H9 (cell line): Measurements from ENCODE around the gene TJP2. TPM values are rescaled to one million over a fixed set of nuclear protein-coding genes. Genes with fewer than 3 reads are reported as not detected.

Source experiments
- DNase-seq: peaks from one replicate; pipeline ENCODE4 v3.0.0-alpha.2; 2017
- H2AFZ ChIP-seq: one replicate; pipeline ENCODE4 v1.6.1; 2013; ENCODE audit warnings: mild to moderate bottlenecking, low read length, control low read depth, moderate library complexity
- H2AK5ac ChIP-seq: 2 replicates; pipeline ENCODE4 v1.6.1; 2013; ENCODE audit warnings: low read length, control low read depth, mixed read lengths; ENCODE audit not compliant: insufficient read length
- H2BK120ac ChIP-seq: one replicate; pipeline ENCODE4 v1.6.1; 2013; ENCODE audit warnings: low read depth, mild to moderate bottlenecking, low read length, control low read depth, inconsistent platforms; ENCODE audit not compliant: poor library complexity, severe bottlenecking
- H2BK12ac ChIP-seq: 2 replicates; pipeline ENCODE4 v1.6.1; 2013; ENCODE audit warnings: low read length, control low read depth, mixed read lengths, low read depth; ENCODE audit not compliant: insufficient read length
- H2BK15ac ChIP-seq: 2 replicates; pipeline ENCODE4 v1.6.1; 2013; ENCODE audit warnings: low read depth, low read length, control low read depth
- H2BK20ac ChIP-seq: one replicate; pipeline ENCODE4 v1.6.1; 2013; ENCODE audit warnings: low read depth, mild to moderate bottlenecking, low read length, control low read depth, inconsistent platforms; ENCODE audit not compliant: poor library complexity, severe bottlenecking
- H2BK5ac ChIP-seq: 2 replicates; pipeline ENCODE4 v1.6.1; 2013; ENCODE audit warnings: low read length, control low read depth, mixed read lengths; ENCODE audit not compliant: insufficient read length
- H3K14ac ChIP-seq: 2 replicates; pipeline ENCODE4 v1.6.1; 2013; ENCODE audit warnings: low read length, control low read depth; ENCODE audit not compliant: insufficient read depth
- H3K18ac ChIP-seq: 2 replicates; pipeline ENCODE4 v1.6.1; 2013; ENCODE audit warnings: low read depth, mild to moderate bottlenecking, mixed read lengths, low read length, control low read depth; ENCODE audit not compliant: insufficient read length
- H3K23ac ChIP-seq: 2 replicates; pipeline ENCODE4 v1.6.1; 2013; ENCODE audit warnings: low read length, control low read depth, mixed read lengths, low read depth; ENCODE audit not compliant: insufficient read length
- H3K23me2 ChIP-seq: 2 replicates; pipeline ENCODE4 v1.6.1; 2013; ENCODE audit warnings: low read depth, mild to moderate bottlenecking, mixed read lengths, low read length, control low read depth; ENCODE audit not compliant: insufficient read length, poor library complexity, severe bottlenecking
- H3K27ac ChIP-seq: 2 replicates; pipeline ENCODE4 v1.5.1; 2013; ENCODE audit warnings: low read length, control low read depth, mixed read lengths, low read depth; ENCODE audit not compliant: insufficient read length
- H3K27me3 ChIP-seq: 2 replicates; pipeline ENCODE4 v1.6.1; 2013; ENCODE audit warnings: low read length, control low read depth, inconsistent platforms; ENCODE audit not compliant: insufficient read depth
- H3K4ac ChIP-seq: 2 replicates; pipeline ENCODE4 v1.6.1; 2013; ENCODE audit warnings: low read depth, mild to moderate bottlenecking, control low read depth, inconsistent platforms, low read length, moderate library complexity
- H3K4me1 ChIP-seq: 2 replicates; pipeline ENCODE4 v1.6.1; 2013; ENCODE audit warnings: low read length, control low read depth, inconsistent platforms; ENCODE audit not compliant: insufficient read depth
- H3K4me2 ChIP-seq: 2 replicates; pipeline ENCODE4 v1.6.1; 2013; ENCODE audit warnings: low read length, control low read depth, mixed read lengths; ENCODE audit not compliant: insufficient read length, insufficient read depth
- H3K56ac ChIP-seq: 2 replicates; pipeline ENCODE4 v1.6.1; 2013; ENCODE audit warnings: low read depth, mild to moderate bottlenecking, mixed read lengths, low read length, control low read depth; ENCODE audit not compliant: insufficient read length
- H3K79me1 ChIP-seq: 2 replicates; pipeline ENCODE4 v1.6.1; 2013; ENCODE audit warnings: low read depth, mild to moderate bottlenecking, moderate library complexity, low read length, control low read depth, inconsistent platforms; ENCODE audit not compliant: insufficient read depth, poor library complexity, severe bottlenecking
- H3K79me2 ChIP-seq: 2 replicates; pipeline ENCODE4 v1.6.1; 2013; ENCODE audit warnings: low read length, control low read depth, inconsistent platforms; ENCODE audit not compliant: insufficient read depth
- H3K9ac ChIP-seq: 2 replicates; pipeline ENCODE4 v1.6.1; 2013; ENCODE audit warnings: low read length, control low read depth, mixed read lengths; ENCODE audit not compliant: insufficient read length; ENCODE audit errors: extremely low read depth
- H3K9me3 ChIP-seq: one replicate; pipeline ENCODE4 v1.6.1; 2013; ENCODE audit warnings: low read depth, low read length, inconsistent platforms; ENCODE audit not compliant: control insufficient read depth
- H3T11ph ChIP-seq: one replicate; pipeline ENCODE4 v1.6.1; 2013; ENCODE audit warnings: mild to moderate bottlenecking, low read length, control low read depth, inconsistent platforms
- H4K20me1 ChIP-seq: one replicate; pipeline ENCODE4 v1.6.1; 2013; ENCODE audit not compliant: control insufficient read depth, insufficient read length, insufficient read depth
- H4K5ac ChIP-seq: 2 replicates; pipeline ENCODE4 v1.6.1; 2013; ENCODE audit warnings: low read depth, mild to moderate bottlenecking, mixed read lengths, low read length, control low read depth; ENCODE audit not compliant: insufficient read length
- H4K8ac ChIP-seq: replicated peaks from 2 replicates; pipeline ENCODE4 v1.6.1; 2013; ENCODE audit warnings: low read length, control low read depth, mixed read lengths, low read depth; ENCODE audit not compliant: insufficient read length
- H4K91ac ChIP-seq: 2 replicates; pipeline ENCODE4 v1.6.1; 2013; ENCODE audit warnings: low read depth, mild to moderate bottlenecking, moderate library complexity, mixed read lengths, low read length, control low read depth; ENCODE audit not compliant: insufficient read length
- H3K27ac Mint-ChIP-seq, 3 experiments: 2 replicates in 2 of 3; 3 replicates in 1 of 3; pipeline ENCODE4 v1.8.0; 2020 to 2021; ENCODE audit warnings: mixed read lengths in 3 of 3, mild to moderate bottlenecking in 1 of 3, moderate library complexity in 1 of 3
- H3K27me3 Mint-ChIP-seq: 2 replicates; pipeline ENCODE4 v1.8.0; 2021; ENCODE audit warnings: low read depth, mild to moderate bottlenecking, moderate library complexity, mixed read lengths
- H3K36me3 Mint-ChIP-seq, 3 experiments: 2 replicates in 2 of 3; 3 replicates in 1 of 3; pipeline ENCODE4 v1.8.0; 2020 to 2021; ENCODE audit warnings: low read depth in 3 of 3, mixed read lengths in 3 of 3; ENCODE audit not compliant: insufficient read depth in 1 of 3
- H3K4me1 Mint-ChIP-seq, 2 experiments: 2 replicates each; pipeline ENCODE4 v1.8.0; 2020; ENCODE audit warnings: mixed read lengths in 2 of 2
- H3K4me3 Mint-ChIP-seq, 2 experiments: 2 replicates in 1 of 2; 3 replicates in 1 of 2; pipeline ENCODE4 v1.8.0; 2020 to 2021; ENCODE audit warnings: mild to moderate bottlenecking in 2 of 2, mixed read lengths in 2 of 2, moderate library complexity in 1 of 2
- H3K9me3 Mint-ChIP-seq, 2 experiments: 2 replicates in 1 of 2; 3 replicates in 1 of 2; pipeline ENCODE4 v1.8.0; 2020; ENCODE audit warnings: mild to moderate bottlenecking in 2 of 2, mixed read lengths in 2 of 2, moderate library complexity in 1 of 2
- CTCF ChIP-seq: fragments of 200-600 bp; sonication (generic); conservative IDR thresholded peaks from 3 replicates; pipeline ENCODE4 v1.8.0; 2021; ENCODE audit warnings: antibody characterized with exemption, mild to moderate bottlenecking
- WGBS: extraction: QIAGEN DNeasy Blood & Tissue Kit; methylation state at CpG from one replicate; pipeline ENCODE4 v1.1.7; 2013; ENCODE audit warnings: missing lambda C conversion rate, low lambda C conversion rate, mixed read lengths; ENCODE audit not compliant: insufficient read length; ENCODE audit errors: extremely low coverage; 5-methylcytosine and 5-hydroxymethylcytosine counted together
- total RNA-seq: library from RNA; stranded (reverse); gene quantifications from 2 replicates; pipeline ENCODE4 v1.2.1, GENCODE V29; 2021

The TJP2 gene
- total RNA-seq, 1 experiment from 2014 or later, result 130 TPM

GRCh38 chr9:69143291-69143690 lies 30.8 kb upstream of the TJP2 start:
- Histone ChIP-seq H2BK120ac (no peak overlapping the region), H2BK5ac (no peak overlapping the region), H2BK12ac (no peak overlapping the region), H2AFZ (no peak overlapping the region), H3K4ac (no peak overlapping the region), H3K23ac (no peak overlapping the region), H2BK20ac (no peak overlapping the region), H2BK15ac (no peak overlapping the region), H3K79me1 (peaks cover 2% of the 10 kb centered on the region), H3K27me3 (no peaks in the 10 kb centered on the region), H3K56ac (no peak overlapping the region), H2AK5ac (no peak overlapping the region), H3K79me2 (peaks cover 11% of the 10 kb centered on the region; the same call in 1 of the 2 replicates), H3K18ac (no peak overlapping the region), H3K14ac (no peak overlapping the region), H4K5ac (no peak overlapping the region), H3K23me2 (no peaks in the 10 kb centered on the region), H3K9ac (no peak overlapping the region), H4K8ac (no peak overlapping the region), H4K20me1 (no peaks in the 10 kb centered on the region), H3K4me2 (no peak overlapping the region), H3K4me1 (no peaks in the 10 kb centered on the region; the same call in 1 of the 2 replicates), H3K27ac (no peak overlapping the region), H4K91ac (no peak overlapping the region), H3T11ph (no peak overlapping the region), H3K9me3 (no peaks in the 10 kb centered on the region)
- no peaks in the 10 kb centered on the region for H3K9me3 Mint-ChIP-seq
- no peak for DNase-seq
- no peaks in the 10 kb centered on the region for H3K27me3 Mint-ChIP-seq
- H3K36me3 Mint-ChIP-seq, result peaks cover 5 to 13% (median 10%) of the 10 kb centered on the region in 3 experiments
- TF ChIP-seq CTCF, result no peak
- no peak overlapping the region for H3K4me3 Mint-ChIP-seq
- no CpG with 5 or more reads among the region's 1 CpG for WGBS
- peaks cover 0 to 4% of the 10 kb centered on the region in 2 experiments; a peak in 2 of 4 replicates for H3K4me1 Mint-ChIP-seq
- H3K27ac Mint-ChIP-seq, result no peak overlapping the region
